ENCODE measurements around the gene ANKRD23.
"Not testable (repeated sequence)": the region's sequence is repeated elsewhere in the genome, so short reads cannot be mapped to it uniquely, and the experiment has no call there.

- TF ChIP-seq EZH2 (IDR thresholded peaks at IDR 0.05; ENCODE audit: low read length, missing control alignments); CTCF (conservative IDR thresholded peaks at IDR 0.05 in 1 of 2, IDR thresholded peaks at IDR 0.05 in 1 of 2; ENCODE audit: low read depth in 1 of 2, low read length in 2 of 2): not testable (repeated sequence)
Measured at GRCh38 chr2:96863056-96863455, 19.2 kb upstream of the ANKRD23 start.
